OCI-M1 (cell line): ENCODE results near the gene GTF3C4.

ENCODE experiments used
- DNase-seq: peaks from one replicate; lab custom pipeline; 2025; lab: John Stamatoyannopoulos, UW

The GTF3C4 gene

GRCh38 chr9:132670457-132671391 is at the start of gene GTF3C4:
GTF3C4 (plus strand) TSS chr9:132670464; CDS start chr9:132670599, 135 bp downstream.
- DNase-seq = peak; percentile 71

GRCh38 chr9:132622159-132622558 is 48.1 kb upstream of the GTF3C4 start:
- DNase-seq = no peak

GRCh38 chr9:132626285-132626684 is 44.0 kb upstream of the GTF3C4 start:
- no peak for DNase-seq

GRCh38 chr9:132627106-132627505 is 43.2 kb upstream of the GTF3C4 start:
- DNase-seq = no peak

- no peak for DNase-seq
These were observed 42.7 kb upstream of the GTF3C4 start for GRCh38 chr9:132627594-132627993.

GRCh38 chr9:132628746-132629145 is 41.5 kb upstream of the GTF3C4 start:
- DNase-seq = no peak

GRCh38 chr9:132630116-132630515 is 40.1 kb upstream of the GTF3C4 start:
- no peak for DNase-seq

- DNase-seq = no peak
These were observed 39.5 kb upstream of the GTF3C4 start for GRCh38 chr9:132630811-132631210.

GRCh38 chr9:132631280-132631679 is 39.0 kb upstream of the GTF3C4 start:
- no peak for DNase-seq

- DNase-seq = no peak
These were observed 38.6 kb upstream of the GTF3C4 start for GRCh38 chr9:132631685-132632084.

GRCh38 chr9:132632413-132633129 is 37.7 kb upstream of the GTF3C4 start:
- no peak for DNase-seq

- no peak for DNase-seq
These were observed 35.9 kb upstream of the GTF3C4 start for GRCh38 chr9:132634327-132634726.

GRCh38 chr9:132637351-132637750 is 32.9 kb upstream of the GTF3C4 start:
- DNase-seq = no peak

GRCh38 chr9:132637801-132638200 is 32.5 kb upstream of the GTF3C4 start:
- no peak for DNase-seq

GRCh38 chr9:132638240-132638639 is 32.0 kb upstream of the GTF3C4 start:
- DNase-seq = no peak

GRCh38 chr9:132639322-132639721 is 30.9 kb upstream of the GTF3C4 start:
- DNase-seq = no peak

- DNase-seq = no peak
These were observed 29.0 kb upstream of the GTF3C4 start for GRCh38 chr9:132641216-132641615.

- peak; percentile 7 for DNase-seq
These were observed 26.0 kb upstream of the GTF3C4 start for GRCh38 chr9:132644251-132644650.

GRCh38 chr9:132645306-132645705 is 25.0 kb upstream of the GTF3C4 start:
- DNase-seq = no peak

GRCh38 chr9:132645711-132646110 is 24.6 kb upstream of the GTF3C4 start:
- no peak for DNase-seq

GRCh38 chr9:132646726-132647125 is 23.5 kb upstream of the GTF3C4 start:
- no peak for DNase-seq

- DNase-seq = no peak
These were observed 22.9 kb upstream of the GTF3C4 start for GRCh38 chr9:132647355-132647754.

- DNase-seq = no peak
These were observed 22.5 kb upstream of the GTF3C4 start for GRCh38 chr9:132647806-132648205.
